Fibroblast of pulmonary artery (primary cell): ENCODE data around the gene VWA8.
A peak's percentile ranks its signal among the peaks of the same experiment; 100 is the strongest.

Experiments used
- DNase-seq: peaks from one replicate; pipeline ENCODE4 v3.0.0-alpha.2; 2010; ENCODE audit warnings: low read depth
- H3K4me3 ChIP-seq: replicated peaks from 2 replicates; pipeline ENCODE4 v1.5.1; 2011; ENCODE audit warnings: low read depth, mild to moderate bottlenecking, control low read depth, low read length, moderate library complexity
- TF ChIP-seq, protein P1 (sequence below): IDR thresholded peaks from 2 replicates; pipeline ENCODE4 v1.5.1; 2011; ENCODE audit warnings: mild to moderate bottlenecking, control low read depth, low read length, inconsistent platforms; ENCODE audit errors: missing control alignments

Gene VWA8

DNA sequence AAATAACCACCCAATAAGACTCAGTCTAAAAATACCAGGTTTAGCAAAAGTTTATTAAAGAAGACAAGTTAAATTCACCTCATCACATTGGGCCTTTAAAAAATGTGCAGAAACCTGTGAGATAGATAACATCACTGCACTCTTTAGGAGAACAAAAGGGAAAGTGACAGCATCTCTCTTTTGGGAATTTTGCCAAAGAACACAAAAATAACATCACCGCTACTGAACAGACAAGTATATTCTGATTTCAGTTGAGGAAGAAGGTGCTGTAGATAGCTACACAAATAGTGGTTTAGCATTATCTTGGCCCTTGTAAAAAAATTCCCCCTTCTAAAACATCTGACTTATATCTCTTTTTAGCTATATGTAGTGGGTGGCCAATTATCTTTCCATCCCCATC, 244.7 kb downstream of the VWA8 start:
- TF ChIP-seq, protein P1, sequence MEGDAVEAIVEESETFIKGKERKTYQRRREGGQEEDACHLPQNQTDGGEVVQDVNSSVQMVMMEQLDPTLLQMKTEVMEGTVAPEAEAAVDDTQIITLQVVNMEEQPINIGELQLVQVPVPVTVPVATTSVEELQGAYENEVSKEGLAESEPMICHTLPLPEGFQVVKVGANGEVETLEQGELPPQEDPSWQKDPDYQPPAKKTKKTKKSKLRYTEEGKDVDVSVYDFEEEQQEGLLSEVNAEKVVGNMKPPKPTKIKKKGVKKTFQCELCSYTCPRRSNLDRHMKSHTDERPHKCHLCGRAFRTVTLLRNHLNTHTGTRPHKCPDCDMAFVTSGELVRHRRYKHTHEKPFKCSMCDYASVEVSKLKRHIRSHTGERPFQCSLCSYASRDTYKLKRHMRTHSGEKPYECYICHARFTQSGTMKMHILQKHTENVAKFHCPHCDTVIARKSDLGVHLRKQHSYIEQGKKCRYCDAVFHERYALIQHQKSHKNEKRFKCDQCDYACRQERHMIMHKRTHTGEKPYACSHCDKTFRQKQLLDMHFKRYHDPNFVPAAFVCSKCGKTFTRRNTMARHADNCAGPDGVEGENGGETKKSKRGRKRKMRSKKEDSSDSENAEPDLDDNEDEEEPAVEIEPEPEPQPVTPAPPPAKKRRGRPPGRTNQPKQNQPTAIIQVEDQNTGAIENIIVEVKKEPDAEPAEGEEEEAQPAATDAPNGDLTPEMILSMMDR = no peak
- no peak for DNase-seq
- H3K4me3 ChIP-seq = no peak overlapping the region

DNA sequence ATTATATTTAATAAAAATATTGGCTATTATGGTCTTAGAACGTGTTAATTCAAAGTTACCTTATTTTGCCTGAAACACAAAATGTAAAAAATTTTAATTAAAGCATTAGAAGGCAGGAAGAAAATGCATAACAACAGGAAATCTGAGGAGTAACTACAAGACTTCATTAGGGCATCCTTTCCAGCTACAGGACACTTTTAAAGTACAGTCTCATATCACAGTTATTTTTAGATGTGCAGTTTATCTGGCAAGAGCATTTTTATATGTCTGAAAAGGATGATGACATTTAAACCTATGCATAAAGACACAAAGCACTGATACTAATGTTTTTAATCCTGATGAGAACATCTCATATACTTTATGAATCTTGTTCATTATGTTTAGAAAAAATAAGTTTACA, 247.5 kb downstream of the VWA8 start:
- TF ChIP-seq, protein P1 = no peak
- no peak overlapping the region for H3K4me3 ChIP-seq
- DNase-seq = no peak

DNA sequence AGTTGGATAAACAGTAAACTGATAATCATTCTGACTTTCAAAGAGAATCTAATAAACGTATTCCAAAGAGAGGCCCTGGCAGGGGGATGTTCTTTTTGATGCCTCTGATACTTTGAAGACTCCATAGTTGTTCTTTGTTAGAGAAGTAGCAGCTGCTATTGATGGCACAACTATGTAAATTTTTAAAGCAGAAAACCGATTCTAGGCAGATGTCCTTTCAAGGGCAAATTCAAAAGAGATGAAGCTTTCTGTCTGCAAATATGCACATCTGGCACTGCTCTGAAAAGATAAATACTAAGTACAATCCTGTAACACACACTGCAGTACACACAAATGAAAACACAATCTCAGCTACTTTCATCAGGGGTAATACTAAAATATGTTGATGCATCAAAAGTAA, 250.1 kb downstream of the VWA8 start:
- TF ChIP-seq, protein P1 = no peak
- DNase-seq = no peak
- H3K4me3 ChIP-seq = no peak overlapping the region

DNA sequence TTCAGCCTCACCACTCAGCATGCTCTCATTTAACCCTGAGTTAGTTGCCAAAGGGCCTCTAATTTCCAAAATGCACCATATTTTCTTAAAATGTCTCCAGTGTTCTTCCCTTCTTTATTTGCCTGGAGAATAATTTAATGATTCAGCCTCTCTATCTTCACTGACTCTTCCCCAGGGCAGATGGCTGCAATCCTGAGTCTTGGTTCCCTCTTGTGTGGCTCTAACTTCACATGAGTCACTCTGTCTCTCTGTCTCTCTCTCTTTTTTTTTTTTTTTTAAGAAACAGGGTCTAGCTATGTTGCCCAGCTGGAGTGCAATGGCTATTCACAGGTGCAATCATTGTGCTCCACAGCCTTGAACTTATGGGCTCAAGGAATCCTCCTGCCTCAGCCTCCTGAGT, 251.4 kb downstream of the VWA8 start:
- TF ChIP-seq, protein P1 = no peak
- H3K4me3 ChIP-seq = no peak overlapping the region
- no peak for DNase-seq

DNA sequence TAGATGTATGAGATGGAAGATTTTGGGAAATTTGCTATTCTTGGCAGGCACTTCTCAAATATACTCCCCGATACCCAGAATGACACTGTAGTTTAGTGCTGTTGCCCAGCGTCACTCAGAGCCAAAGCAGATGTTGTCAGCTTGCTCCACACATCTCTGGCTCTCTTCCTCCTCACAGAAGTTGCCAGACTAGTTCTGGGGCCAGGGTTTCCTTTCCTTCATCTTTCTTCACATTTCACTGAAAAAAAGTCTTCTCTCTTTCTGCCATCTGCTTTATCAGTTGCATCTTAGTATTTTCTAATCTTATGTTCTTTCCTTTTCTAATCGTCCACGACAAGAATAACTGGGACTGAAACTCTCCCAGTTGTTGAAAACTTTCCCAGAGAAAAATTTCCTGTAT, 252.2 kb downstream of the VWA8 start:
- TF ChIP-seq, protein P1 = no peak

DNA sequence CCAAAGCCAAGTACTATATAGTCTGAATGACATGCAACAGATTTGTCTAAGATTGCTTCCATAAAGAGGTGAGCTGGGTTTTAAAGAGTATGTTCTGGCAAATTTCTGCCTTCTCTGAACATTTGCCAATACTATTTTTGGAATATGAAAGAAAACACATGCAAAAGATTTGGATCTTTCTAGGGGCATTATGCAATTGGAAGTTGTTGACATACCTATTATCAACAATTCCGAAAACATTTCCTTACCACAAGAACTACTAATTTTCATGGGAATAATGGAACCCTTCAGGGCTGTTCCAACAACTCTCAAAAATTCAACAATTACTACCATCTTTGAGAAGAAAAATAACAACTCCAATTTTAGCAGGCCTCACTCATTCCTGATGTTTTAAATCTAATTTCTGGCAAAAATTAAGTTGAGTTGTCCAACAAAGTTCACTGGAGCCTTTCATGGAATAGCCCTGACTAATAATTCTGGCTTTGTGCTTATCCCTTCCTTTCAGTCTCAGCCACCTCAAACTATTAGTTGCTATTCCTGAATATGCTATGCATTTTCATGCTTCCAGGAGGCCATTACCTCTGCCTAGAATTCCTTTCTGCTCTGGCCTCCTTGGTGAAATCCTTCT, 253.6 kb downstream of the VWA8 start:
- TF ChIP-seq, protein P1 = no peak
- peak; percentile 51 for DNase-seq
- no peak overlapping the region for H3K4me3 ChIP-seq

More for the DNA sequence above, 252.2 kb downstream of the VWA8 start:
- no peak for DNase-seq
- H3K4me3 ChIP-seq = no peak overlapping the region

DNA sequence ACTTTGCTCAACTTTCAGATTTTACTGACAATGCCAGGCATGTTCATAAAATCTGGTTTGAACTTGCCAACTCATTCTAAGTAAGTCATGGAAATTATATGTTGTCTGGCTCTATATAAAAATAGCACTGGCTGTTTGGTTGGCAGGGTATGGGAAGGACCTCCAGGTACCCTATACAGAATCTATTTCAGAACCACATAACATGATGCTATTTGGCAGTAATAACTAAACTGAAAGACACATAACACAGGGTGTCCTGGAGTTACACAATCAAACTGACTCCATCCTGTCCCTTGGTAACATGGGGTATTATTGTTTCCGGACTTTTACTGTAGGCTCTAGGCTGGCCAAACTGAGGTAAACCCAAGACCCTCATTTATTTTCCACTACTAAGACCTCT, 254.8 kb downstream of the VWA8 start:
- DNase-seq = no peak
- H3K4me3 ChIP-seq = no peak overlapping the region
- TF ChIP-seq, protein P1 = no peak
